Activated CD4-positive, alpha-beta T cell treated with anti-CD3 and anti-CD28 coated beads, Interleukin-2, amount 50 U/mL, for 48 hours (primary cell): ENCODE data around the gene MMD2.

Experiments used
- DNase-seq, 2 experiments: peaks; one replicate each; pipeline ENCODE4 v3.0.0-alpha.2; 2020

Gene MMD2

GRCh38 chr7:4866528-4867496 lies 92.2 kb downstream of the MMD2 start:
- DNase-seq, result no peak

GRCh38 chr7:4862156-4862555 lies 96.8 kb downstream of the MMD2 start:
- no peak for DNase-seq

- DNase-seq, result peak in 1 of 2 experiments; percentile 5
Observed at GRCh38 chr7:4861673-4862072, 97.3 kb downstream of the MMD2 start, which contains the start of gene PAPOLB. PAPOLB (minus strand) TSS chr7:4862030; CDS start chr7:4861810, 220 bp downstream.

GRCh38 chr7:4861227-4861626 lies 97.8 kb downstream of the MMD2 start:
- DNase-seq, result no peak

GRCh38 chr7:4857189-4857588 lies 101.8 kb downstream of the MMD2 start:
- no peak for DNase-seq

GRCh38 chr7:4856336-4857057 lies 102.5 kb downstream of the MMD2 start:
- no peak for DNase-seq
